Glutamatergic neuron (in vitro differentiated cells): ENCODE measurements around the gene OR10C1. TPM values are rescaled to one million over a fixed set of nuclear protein-coding genes. Genes with fewer than 3 reads are reported as not detected.

ENCODE experiments used
- DNase-seq: peaks from one replicate; pipeline ENCODE4 v3.0.0; 2022
- H3K27ac Mint-ChIP-seq: one replicate; pipeline ENCODE4 v1.8.0; 2020; ENCODE audit warnings: mild to moderate bottlenecking, mixed read lengths, inconsistent platforms; ENCODE audit not compliant: unreplicated experiment
- H3K27me3 Mint-ChIP-seq: one replicate; pipeline ENCODE4 v1.8.0; 2020; ENCODE audit warnings: mild to moderate bottlenecking, moderate library complexity, mixed read lengths, inconsistent platforms; ENCODE audit not compliant: unreplicated experiment
- H3K36me3 Mint-ChIP-seq: one replicate; pipeline ENCODE4 v1.8.0; 2020; ENCODE audit warnings: mild to moderate bottlenecking, mixed read lengths, inconsistent platforms; ENCODE audit not compliant: unreplicated experiment
- H3K4me1 Mint-ChIP-seq: one replicate; pipeline ENCODE4 v1.8.0; 2020; ENCODE audit warnings: mild to moderate bottlenecking, low read depth, mixed read lengths, inconsistent platforms; ENCODE audit not compliant: unreplicated experiment
- H3K4me3 Mint-ChIP-seq: one replicate; pipeline ENCODE4 v1.8.0; 2020; ENCODE audit warnings: mild to moderate bottlenecking, mixed read lengths, inconsistent platforms; ENCODE audit not compliant: unreplicated experiment
- H3K9me3 Mint-ChIP-seq: one replicate; pipeline ENCODE4 v1.8.0; 2020; ENCODE audit warnings: mild to moderate bottlenecking, moderate library complexity, mixed read lengths, inconsistent platforms; ENCODE audit not compliant: unreplicated experiment
- CTCF ChIP-seq: fragments of 200-600 bp; sonication (generic); IDR thresholded peaks from one replicate; pipeline ENCODE4 v1.5.0; 2021; ENCODE audit not compliant: partially characterized antibody, unreplicated experiment
- total RNA-seq: library from RNA; stranded (reverse); fragmentation: NEBNext Ultra II Directional; extraction: Animal tissue kit (Norgen Biotek cat#: 25700); gene quantifications from one replicate; pipeline ENCODE4 v1.2.1, GENCODE V29; 2021; ENCODE audit not compliant: unreplicated experiment

OR10C1 gene
- total RNA-seq, 1 donor from 2014 or later: not detected

DNA sequence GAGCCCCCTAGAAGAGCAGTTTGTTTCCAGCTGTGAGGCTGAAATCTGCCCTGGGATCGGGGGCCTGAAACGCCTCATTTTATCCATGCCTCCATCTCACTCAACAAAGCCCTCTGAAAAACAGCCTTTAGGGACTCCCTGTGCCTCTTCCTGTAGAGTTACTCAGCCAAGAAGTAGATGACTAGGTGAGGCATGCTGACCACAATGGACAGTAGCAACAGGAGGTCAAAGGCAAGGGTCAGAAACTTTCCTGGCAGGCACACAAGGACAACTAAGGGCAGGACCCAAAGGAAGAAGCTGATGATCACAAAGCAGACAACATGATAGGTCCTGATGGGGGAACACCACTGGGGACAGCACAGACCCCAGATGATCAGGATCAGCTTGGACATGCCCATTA, 35.9 kb downstream of the OR10C1 start:
- no peaks in the 10 kb centered on the region for H3K36me3 Mint-ChIP-seq
- no peak for DNase-seq
- H3K27me3 Mint-ChIP-seq: peaks cover 3% of the 10 kb centered on the region
- no peak for TF ChIP-seq CTCF
- H3K4me1 Mint-ChIP-seq: no peaks in the 10 kb centered on the region
- no peak overlapping the region for H3K27ac Mint-ChIP-seq
- no peaks in the 10 kb centered on the region for H3K9me3 Mint-ChIP-seq
- no peak overlapping the region for H3K4me3 Mint-ChIP-seq

DNA sequence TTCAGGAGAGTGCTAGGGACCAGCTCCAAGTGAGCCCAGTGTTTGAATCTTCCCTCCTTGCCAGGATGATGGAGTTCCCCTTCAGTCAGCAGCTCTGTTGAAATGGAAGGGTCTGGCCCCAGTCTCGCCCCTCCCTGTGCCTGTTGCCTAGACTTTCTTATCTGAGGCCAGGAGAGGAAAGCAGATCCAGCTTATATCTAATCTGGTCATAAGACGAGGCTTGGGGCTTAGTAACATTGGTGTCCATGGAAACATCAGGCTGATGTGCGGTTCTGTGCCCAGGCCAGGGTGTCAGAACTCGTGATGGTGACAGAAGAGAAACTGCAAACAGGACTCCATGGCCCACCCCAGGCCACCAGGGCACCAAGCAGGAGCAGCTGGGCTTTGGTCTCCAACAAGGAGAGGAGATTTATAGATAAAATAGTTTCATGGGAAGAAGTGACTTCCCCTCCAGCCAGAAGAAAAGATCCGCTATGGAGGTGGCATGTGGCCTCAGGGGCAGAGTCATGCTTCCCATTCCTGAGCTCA, 38.9 kb downstream of the OR10C1 start:
- H3K9me3 Mint-ChIP-seq: no peaks in the 10 kb centered on the region
- no peak for DNase-seq
- no peak overlapping the region for H3K27ac Mint-ChIP-seq
- H3K4me1 Mint-ChIP-seq: no peaks in the 10 kb centered on the region
- no peaks in the 10 kb centered on the region for H3K36me3 Mint-ChIP-seq
- H3K4me3 Mint-ChIP-seq: no peak overlapping the region
- TF ChIP-seq CTCF: no peak
- H3K27me3 Mint-ChIP-seq: peaks cover 3% of the 10 kb centered on the region

- peaks cover 3% of the 10 kb centered on the region for H3K27me3 Mint-ChIP-seq
- H3K9me3 Mint-ChIP-seq: no peaks in the 10 kb centered on the region
Observed at GRCh38 chr6:29478740-29479139, 39.6 kb downstream of the OR10C1 start.

DNA sequence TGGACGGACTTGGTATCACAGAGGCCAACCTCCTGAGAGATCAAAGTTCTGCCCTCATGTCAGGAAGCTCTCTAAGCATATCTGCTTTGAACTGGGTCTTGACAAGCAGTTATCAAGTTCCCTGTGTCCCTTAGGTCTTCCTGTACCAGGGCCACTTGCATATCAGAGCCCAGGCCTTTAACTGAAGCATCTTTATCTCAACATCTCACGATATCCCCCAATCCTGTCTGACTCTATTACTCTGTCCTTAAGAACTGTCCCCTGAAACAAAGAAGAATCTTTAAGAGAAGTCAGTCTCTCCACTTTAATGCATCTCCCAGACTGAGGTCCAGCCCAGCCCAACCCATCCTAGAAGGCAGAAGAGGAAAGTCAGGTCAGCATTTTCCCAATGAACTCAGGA, 40.5 kb downstream of the OR10C1 start:
- H3K9me3 Mint-ChIP-seq: no peaks in the 10 kb centered on the region
- DNase-seq: no peak
- TF ChIP-seq CTCF: no peak

More at GRCh38 chr6:29478740-29479139, 39.6 kb downstream of the OR10C1 start:
- H3K4me3 Mint-ChIP-seq: no peak overlapping the region
- no peaks in the 10 kb centered on the region for H3K36me3 Mint-ChIP-seq
- no peak for TF ChIP-seq CTCF
- no peak overlapping the region for H3K27ac Mint-ChIP-seq
- H3K4me1 Mint-ChIP-seq: no peaks in the 10 kb centered on the region
- DNase-seq: no peak

GRCh38 chr6:29483186-29483585, 44.1 kb downstream of the OR10C1 start:
- TF ChIP-seq CTCF: no peak
- Mint-ChIP-seq H3K4me3 (no peak overlapping the region), H3K27ac (no peak overlapping the region), H3K4me1 (no peaks in the 10 kb centered on the region), H3K27me3 (no peaks in the 10 kb centered on the region), H3K36me3 (no peaks in the 10 kb centered on the region), H3K9me3 (no peaks in the 10 kb centered on the region)
- no peak for DNase-seq

More for the DNA sequence above, 40.5 kb downstream of the OR10C1 start:
- Mint-ChIP-seq H3K36me3 (no peaks in the 10 kb centered on the region), H3K4me3 (no peak overlapping the region), H3K27ac (no peak overlapping the region), H3K4me1 (no peaks in the 10 kb centered on the region), H3K27me3 (peaks cover 3% of the 10 kb centered on the region)
